ENCODE results near the gene TTC28.
"Not testable (repeated sequence)": the region's sequence is repeated elsewhere in the genome, so short reads cannot be mapped to it uniquely, and the experiment has no call there.

The TTC28 gene

GRCh38 chr22:28553108-28553866, 126.4 kb downstream of the TTC28 start:
- DNase-seq = not testable (repeated sequence)

GRCh38 chr22:28548406-28548805, 131.2 kb downstream of the TTC28 start:
- no peak for DNase-seq

- no peak for DNase-seq
Measured at GRCh38 chr22:28547132-28547842, 132.4 kb downstream of the TTC28 start.

GRCh38 chr22:28544431-28544868, 135.2 kb downstream of the TTC28 start:
- no peak for DNase-seq

- DNase-seq = no peak
Measured at GRCh38 chr22:28542980-28543621, 136.5 kb downstream of the TTC28 start.

- no peak for DNase-seq
Measured at GRCh38 chr22:28541137-28541536, 138.5 kb downstream of the TTC28 start.

GRCh38 chr22:28538922-28539321, 140.7 kb downstream of the TTC28 start:
- no peak for DNase-seq

GRCh38 chr22:28530565-28530964, 149.1 kb downstream of the TTC28 start:
- DNase-seq = not testable (repeated sequence)

GRCh38 chr22:28529144-28529543, 150.5 kb downstream of the TTC28 start:
- not testable (repeated sequence) for DNase-seq

- no peak for DNase-seq
Measured at GRCh38 chr22:28521451-28521850, 158.2 kb downstream of the TTC28 start.

GRCh38 chr22:28514321-28514821, 165.3 kb downstream of the TTC28 start:
- DNase-seq = no peak

GRCh38 chr22:28512387-28512786, 167.3 kb downstream of the TTC28 start:
- not testable (repeated sequence) for DNase-seq

- DNase-seq = no peak
Measured at GRCh38 chr22:28507896-28508295, 171.7 kb downstream of the TTC28 start.

GRCh38 chr22:28506150-28506535, 173.5 kb downstream of the TTC28 start:
- no peak for DNase-seq

GRCh38 chr22:28505416-28506149, 174.1 kb downstream of the TTC28 start:
- no peak for DNase-seq

GRCh38 chr22:28500006-28500405, 179.6 kb downstream of the TTC28 start:
- DNase-seq = no peak

- DNase-seq = no peak
Measured at GRCh38 chr22:28498044-28498443, 181.6 kb downstream of the TTC28 start.

- DNase-seq = no peak
Measured at GRCh38 chr22:28497188-28497587, 182.5 kb downstream of the TTC28 start.

GRCh38 chr22:28491289-28491688, 188.4 kb downstream of the TTC28 start:
- not testable (repeated sequence) for DNase-seq

- no peak for DNase-seq
Measured at GRCh38 chr22:28488825-28489224, 190.8 kb downstream of the TTC28 start.

GRCh38 chr22:28484662-28485061, 195.0 kb downstream of the TTC28 start:
- DNase-seq = no peak

- no peak for DNase-seq
Measured at GRCh38 chr22:28481725-28482124, 197.9 kb downstream of the TTC28 start.

Measured in CD4-positive, alpha-beta T cell treated with Interleukin-4 for 4 hours (primary cell).